Astrocyte of the cerebellum (primary cell): ENCODE data around the gene TEX22.

Experiments
- DNase-seq: peaks from one replicate; pipeline ENCODE4 v3.0.0-alpha.2; 2011; ENCODE audit warnings: low read depth
- H3K4me3 ChIP-seq: 2 replicates; pipeline ENCODE4 v1.5.1; 2011; ENCODE audit warnings: mild to moderate bottlenecking, low read depth, low read length, moderate library complexity
- CTCF ChIP-seq: IDR thresholded peaks from 2 replicates; pipeline ENCODE4 v1.5.1; 2012; ENCODE audit warnings: low read length, low read depth, moderate library complexity, mild to moderate bottlenecking; ENCODE audit errors: missing control alignments
- in situ Hi-C: cut with HindIII; loops from 2 replicates; pipeline ENCODE4 v1.10.0; 2017; ENCODE audit warnings: low sequenced_read_pairs

TEX22 gene

GRCh38 chr14:105388976-105389375 is 9.4 kb upstream of the TEX22 start:
- no peak for TF ChIP-seq CTCF
- no peak overlapping the region for H3K4me3 ChIP-seq
- in situ Hi-C loops = no loop called here
- DNase-seq = no peak

GRCh38 chr14:105389534-105389933 is 8.8 kb upstream of the TEX22 start:
- TF ChIP-seq CTCF = no peak
- no peak for DNase-seq
- no peak overlapping the region for H3K4me3 ChIP-seq
- in situ Hi-C loops = no loop called here

GRCh38 chr14:105389976-105390848 is 8.1 kb upstream of the TEX22 start:
- no peak for DNase-seq
- in situ Hi-C loops = no loop called here
- no peak for TF ChIP-seq CTCF
- no peak overlapping the region for H3K4me3 ChIP-seq

GRCh38 chr14:105390849-105391500 is 7.4 kb upstream of the TEX22 start:
- in situ Hi-C loops = no loop called here
- TF ChIP-seq CTCF = no peak
- DNase-seq = no peak

GRCh38 chr14:105391541-105391940 is 6.8 kb upstream of the TEX22 start:
- in situ Hi-C loops = no loop called here
- TF ChIP-seq CTCF = no peak
- DNase-seq = no peak
- no peak overlapping the region for H3K4me3 ChIP-seq

More at GRCh38 chr14:105390849-105391500, 7.4 kb upstream of the TEX22 start:
- H3K4me3 ChIP-seq = no peak overlapping the region

GRCh38 chr14:105392131-105393090 is 5.9 kb upstream of the TEX22 start:
- no peak for TF ChIP-seq CTCF
- in situ Hi-C loops = no loop called here
- no peak overlapping the region for H3K4me3 ChIP-seq
- no peak for DNase-seq
